Colonic mucosa (tissue), 4 donors: ENCODE data around the gene LDAH. TPM values are rescaled to one million over a fixed set of nuclear protein-coding genes. Genes with fewer than 3 reads are reported as not detected.
A peak's percentile ranks its signal among the peaks of the same experiment; 100 is the strongest.

Experiments
- DNase-seq: peaks from one replicate; pipeline ENCODE4 v3.0.0-alpha.2; 2020
- H3K27ac ChIP-seq: fragments of 200-600 bp; one replicate; pipeline ENCODE4 v1.8.0; 2021
- H3K27me3 ChIP-seq: fragments of 200-600 bp; one replicate; pipeline ENCODE4 v1.8.0; 2021
- H3K36me3 ChIP-seq: fragments of 200-600 bp; one replicate; pipeline ENCODE4 v1.8.0; 2021
- H3K4me1 ChIP-seq: fragments of 200-600 bp; one replicate; pipeline ENCODE4 v1.8.0; 2021; ENCODE audit warnings: mild to moderate bottlenecking
- H3K4me3 ChIP-seq: fragments of 200-600 bp; one replicate; pipeline ENCODE4 v1.8.0; 2021
- H3K9ac ChIP-seq, 2 donors: one replicate each; pipeline ENCODE4 v1.7.0; 2013; ENCODE audit warnings: control low read depth in 2 of 2, low read depth in 2 of 2, low read length in 2 of 2
- H3K9me3 ChIP-seq: fragments of 200-600 bp; one replicate; pipeline ENCODE4 v1.8.0; 2021
- CTCF ChIP-seq: fragments of 200-600 bp; IDR thresholded peaks from one replicate; pipeline ENCODE4 v1.8.0; 2022; ENCODE audit warnings: antibody characterized with exemption, mild to moderate bottlenecking
- intact Hi-C: fragments of 100-400 bp; cut with DNase I; formaldehyde crosslinking; loops from one replicate; pipeline ENCODE4 v1.14.1; 2022
- total RNA-seq, 2 donors: library from RNA; stranded (reverse); fragmentation: NEBNext Ultra II Directional in 1 of 2; extraction: Animal tissue kit (Norgen Biotek cat#: 25700) in 1 of 2; gene quantifications; one replicate each; pipeline ENCODE4 v1.2.1, GENCODE V29; 2021
- donor health status: healthy.
- donor health status: DM: no; HTN: no; CAD: no.
- donor health status: DM: no; HTN: no; CAD: no.

LDAH gene
- total RNA-seq, 2 donors from 2014 or later, result 15.0 to 25.9 TPM

GRCh38 chr2:20638014-20638413, 184.9 kb downstream of the LDAH start:
- Histone ChIP-seq H3K27ac (no peak overlapping the region), H3K4me1 (peaks cover 18% of the 10 kb centered on the region), H3K9ac (no peak overlapping the region), H3K4me3 (no peak overlapping the region), H3K9me3 (no peaks in the 10 kb centered on the region), H3K27me3 (no peaks in the 10 kb centered on the region), H3K36me3 (no peaks in the 10 kb centered on the region)
- TF ChIP-seq CTCF, result no peak
- no peak for DNase-seq
- intact Hi-C loops, result loop anchor here (2.0 to 5.0 kb wide), 2 partner anchors 195 to 241 kb away; no protein-coding TSS in a partner anchor

GRCh38 chr2:20637147-20637546, 185.8 kb downstream of the LDAH start:
- Histone ChIP-seq H3K9ac (peak overlapping the region in 1 of 2 donors; percentile 5), H3K27me3 (no peaks in the 10 kb centered on the region), H3K9me3 (no peaks in the 10 kb centered on the region), H3K27ac (no peak overlapping the region), H3K36me3 (no peaks in the 10 kb centered on the region), H3K4me1 (peaks cover 20% of the 10 kb centered on the region), H3K4me3 (no peak overlapping the region)
- intact Hi-C loops, result loop anchor here (5.0 kb wide), 1 partner anchor 240 kb away; no protein-coding TSS in a partner anchor
- DNase-seq, result no peak
- TF ChIP-seq CTCF, result no peak

- H3K27me3 ChIP-seq, result no peaks in the 10 kb centered on the region
- H3K4me3 ChIP-seq, result no peak overlapping the region
- H3K9me3 ChIP-seq, result no peaks in the 10 kb centered on the region
- intact Hi-C loops, result loop anchor here (5.0 kb wide), 1 partner anchor 239 kb away; no protein-coding TSS in a partner anchor
- H3K36me3 ChIP-seq, result no peaks in the 10 kb centered on the region
- H3K27ac ChIP-seq, result no peak overlapping the region
- peaks cover 20% of the 10 kb centered on the region for H3K4me1 ChIP-seq
- TF ChIP-seq CTCF, result peak; percentile 80
- peak overlapping the region in 1 of 2 donors; percentile 51 for H3K9ac ChIP-seq
- DNase-seq, result peak; percentile 87
These were observed 187.0 kb downstream of the LDAH start for GRCh38 chr2:20635675-20636584.

- H3K9me3 ChIP-seq, result no peaks in the 10 kb centered on the region
- intact Hi-C loops, result loop anchor here (5.0 kb wide), 1 partner anchor 238 kb away; no protein-coding TSS in a partner anchor
- H3K9ac ChIP-seq, result peak overlapping the region in 1 of 2 donors; percentile 71
- H3K36me3 ChIP-seq, result no peaks in the 10 kb centered on the region
- no peaks in the 10 kb centered on the region for H3K27me3 ChIP-seq
- peak; percentile 49 for DNase-seq
- H3K4me1 ChIP-seq, result peaks cover 20% of the 10 kb centered on the region
- no peak overlapping the region for H3K4me3 ChIP-seq
- H3K27ac ChIP-seq, result peak overlapping the region; percentile 60
- no peak for TF ChIP-seq CTCF
These were observed 187.8 kb downstream of the LDAH start for GRCh38 chr2:20635113-20635510.

GRCh38 chr2:20634507-20635112, 188.3 kb downstream of the LDAH start:
- DNase-seq, result no peak
- intact Hi-C loops, result loop anchor here (5.0 kb wide), 1 partner anchor 237 kb away; no protein-coding TSS in a partner anchor
- no peaks in the 10 kb centered on the region for H3K36me3 ChIP-seq
- peak overlapping the region in 1 of 2 donors; percentile 71 for H3K9ac ChIP-seq
- H3K4me1 ChIP-seq, result peaks cover 20% of the 10 kb centered on the region
- H3K4me3 ChIP-seq, result no peak overlapping the region
- H3K27me3 ChIP-seq, result no peaks in the 10 kb centered on the region
- H3K27ac ChIP-seq, result peak overlapping the region; percentile 60
- H3K9me3 ChIP-seq, result no peaks in the 10 kb centered on the region
- no peak for TF ChIP-seq CTCF

Other genes with a start within 250 kb of the LDAH start
- gene HS1BP3, start 172.0 kb downstream of the LDAH start, total RNA-seq, result 10 to 100 TPM; 21.2 to 21.5 TPM
- under 1 TPM; 0.05 to 0.11 TPM for gene GDF7, start 156.0 kb downstream of the LDAH start, total RNA-seq
- gene APOB, start 221.0 kb upstream of the LDAH start, total RNA-seq, result 1 to 10 TPM; 1.0 to 3.3 TPM